Measurements from ENCODE around the gene SUN5.

Gene SUN5

GRCh38 chr20:33012327-33013189 is 8.3 kb upstream of the SUN5 start:
- DNase-seq: no peak

DNA sequence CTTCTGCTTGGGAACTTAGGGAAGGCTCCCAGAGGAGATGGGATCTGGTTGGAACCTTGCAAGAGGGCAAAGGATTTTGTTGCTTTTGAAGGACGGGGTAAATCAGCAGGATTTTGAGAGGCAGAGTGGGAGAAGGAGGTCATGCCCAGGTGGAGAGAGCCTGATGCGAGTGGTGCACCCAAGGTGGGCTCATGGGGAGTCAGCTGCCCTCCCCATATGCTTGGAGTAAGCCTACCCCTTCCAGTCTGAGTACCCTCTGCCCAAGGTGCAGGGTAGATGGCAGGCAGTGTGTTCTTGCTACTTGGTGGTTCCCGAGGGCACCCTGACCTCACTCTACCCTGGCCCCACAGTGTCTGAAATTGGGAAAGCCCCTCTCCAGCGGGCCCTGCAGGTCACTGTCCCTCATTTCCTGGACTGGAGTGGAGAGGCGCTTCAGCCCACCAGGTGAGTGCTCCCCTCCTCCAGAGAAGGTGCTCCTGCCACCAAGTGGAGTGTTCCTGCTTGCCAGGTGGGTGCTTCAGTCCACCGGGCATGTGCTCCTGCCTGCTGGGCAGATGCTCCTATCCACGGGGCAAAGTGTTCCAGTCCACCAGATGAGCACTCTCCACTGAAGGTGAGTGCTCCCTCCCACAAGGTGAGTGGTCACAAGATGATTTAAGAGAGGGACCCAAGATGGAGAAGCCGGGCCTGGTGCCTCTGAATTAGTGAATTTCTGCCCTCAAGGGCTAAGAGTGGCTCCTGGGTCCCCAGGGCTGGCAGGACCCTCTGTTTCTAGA is 6.6 kb upstream of the SUN5 start:
- no peak for DNase-seq

DNA sequence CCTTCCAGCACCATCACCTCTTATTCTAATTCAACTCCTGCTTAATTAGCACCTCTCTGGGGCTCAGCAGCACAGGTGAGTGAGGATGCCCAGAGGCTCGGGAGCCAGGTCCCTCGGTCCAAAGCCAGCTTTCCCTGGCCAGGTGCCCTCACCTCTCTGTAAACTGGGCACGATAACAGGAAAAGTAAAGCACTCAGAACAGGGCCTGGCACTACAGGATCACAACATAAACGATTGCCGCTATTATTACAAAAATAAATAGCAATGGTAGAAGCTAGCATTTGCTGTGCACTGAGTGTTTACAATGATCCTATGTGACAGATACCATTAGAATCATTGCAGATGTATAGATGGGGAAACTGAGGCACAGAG is 5.9 kb upstream of the SUN5 start:
- DNase-seq: no peak

DNA sequence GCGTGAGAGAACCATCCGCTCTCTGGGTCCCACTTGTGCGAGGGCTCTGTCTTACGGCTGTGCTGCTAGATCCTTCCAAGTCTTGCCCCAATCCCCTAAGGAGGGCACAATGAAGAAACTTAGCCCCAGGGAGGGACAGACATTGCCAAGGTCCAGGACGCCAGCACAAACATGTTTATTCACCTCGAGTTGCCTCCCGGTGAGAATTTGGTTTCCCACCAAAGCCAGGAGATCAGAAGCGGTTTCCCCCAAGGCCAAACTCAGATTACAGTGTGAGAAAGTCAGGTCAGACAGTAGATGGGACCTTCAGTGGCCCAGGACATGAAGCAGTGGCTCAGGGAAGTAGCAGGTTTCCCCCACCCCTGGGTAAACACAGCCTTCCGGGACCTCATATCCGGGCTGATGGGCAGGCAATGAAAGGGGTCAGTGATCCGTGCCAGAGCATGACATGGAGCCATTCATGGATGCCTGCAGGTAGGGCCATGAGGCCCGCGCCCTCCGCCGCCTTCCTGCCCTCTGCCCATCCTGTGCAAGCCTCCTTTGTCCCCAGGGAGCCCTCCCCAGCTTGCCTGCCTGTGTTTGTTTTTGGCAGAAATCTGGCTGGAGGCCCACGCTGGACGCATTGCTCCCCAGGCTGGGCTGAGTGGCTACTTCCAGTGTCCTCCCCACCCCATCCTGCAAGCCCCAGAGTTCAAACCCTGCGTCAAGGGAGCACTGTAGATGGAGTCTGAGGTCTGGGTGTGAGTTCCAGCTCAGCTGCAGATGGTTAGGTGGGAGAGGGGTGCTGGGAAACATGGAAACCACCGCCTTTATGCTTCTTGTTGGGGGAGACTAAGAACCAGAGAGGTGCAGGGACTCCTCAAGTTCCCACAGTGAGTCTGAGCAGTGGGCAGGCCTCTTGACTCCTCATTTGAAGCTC is 5.2 kb upstream of the SUN5 start:
- no peak for DNase-seq

DNA sequence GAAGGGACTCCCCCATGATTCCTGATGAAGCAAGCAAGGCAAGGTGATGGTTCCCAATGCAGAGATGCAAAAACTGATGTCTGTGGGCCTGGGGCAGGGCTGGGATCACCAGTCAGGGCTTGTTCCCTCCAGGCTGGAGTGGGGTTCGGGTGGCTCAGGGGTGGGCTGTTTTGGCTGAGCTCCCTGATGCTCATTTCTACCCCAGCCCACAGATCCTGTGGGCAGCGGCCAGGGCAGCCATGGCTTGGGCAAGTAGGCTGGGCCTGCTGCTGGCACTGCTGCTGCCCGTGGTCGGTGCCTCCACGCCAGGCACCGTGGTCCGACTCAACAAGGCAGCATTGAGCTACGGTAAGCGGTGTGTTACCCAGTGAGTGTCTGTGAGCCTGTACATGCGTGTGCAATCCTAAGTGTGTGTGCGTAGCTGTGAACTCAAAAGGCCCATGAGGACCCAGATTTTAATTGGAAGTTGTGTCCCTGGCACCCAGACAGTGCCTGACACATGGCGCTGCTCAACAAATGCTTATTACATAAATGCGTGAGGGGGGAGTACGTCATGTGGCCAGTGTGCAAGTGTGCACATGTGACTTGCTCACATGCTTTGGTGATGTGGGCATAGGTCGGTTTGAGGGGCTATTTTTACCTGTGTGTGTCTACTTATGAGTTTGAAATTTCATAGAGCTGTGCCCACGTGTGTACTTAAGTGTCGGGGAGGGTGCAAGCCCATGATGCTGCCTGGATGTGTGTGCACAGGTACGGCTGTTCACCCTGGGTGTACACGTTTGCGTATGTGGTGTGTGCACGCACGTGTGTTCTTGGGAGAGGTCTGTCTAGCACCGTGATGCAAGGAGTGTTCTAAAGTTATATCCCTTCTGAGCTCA is 4.3 kb upstream of the SUN5 start:
- DNase-seq: no peak

GRCh38 chr20:33007376-33008335 is 3.4 kb upstream of the SUN5 start, which contains the start of gene BPIFB2:
BPIFB2 (plus strand) TSS chr20:33007704; CDS start chr20:33008575, 871 bp downstream.
- no peak for DNase-seq

- no peak for DNase-seq
Observed at GRCh38 chr20:33006776-33007375, 2.6 kb upstream of the SUN5 start.

DNA sequence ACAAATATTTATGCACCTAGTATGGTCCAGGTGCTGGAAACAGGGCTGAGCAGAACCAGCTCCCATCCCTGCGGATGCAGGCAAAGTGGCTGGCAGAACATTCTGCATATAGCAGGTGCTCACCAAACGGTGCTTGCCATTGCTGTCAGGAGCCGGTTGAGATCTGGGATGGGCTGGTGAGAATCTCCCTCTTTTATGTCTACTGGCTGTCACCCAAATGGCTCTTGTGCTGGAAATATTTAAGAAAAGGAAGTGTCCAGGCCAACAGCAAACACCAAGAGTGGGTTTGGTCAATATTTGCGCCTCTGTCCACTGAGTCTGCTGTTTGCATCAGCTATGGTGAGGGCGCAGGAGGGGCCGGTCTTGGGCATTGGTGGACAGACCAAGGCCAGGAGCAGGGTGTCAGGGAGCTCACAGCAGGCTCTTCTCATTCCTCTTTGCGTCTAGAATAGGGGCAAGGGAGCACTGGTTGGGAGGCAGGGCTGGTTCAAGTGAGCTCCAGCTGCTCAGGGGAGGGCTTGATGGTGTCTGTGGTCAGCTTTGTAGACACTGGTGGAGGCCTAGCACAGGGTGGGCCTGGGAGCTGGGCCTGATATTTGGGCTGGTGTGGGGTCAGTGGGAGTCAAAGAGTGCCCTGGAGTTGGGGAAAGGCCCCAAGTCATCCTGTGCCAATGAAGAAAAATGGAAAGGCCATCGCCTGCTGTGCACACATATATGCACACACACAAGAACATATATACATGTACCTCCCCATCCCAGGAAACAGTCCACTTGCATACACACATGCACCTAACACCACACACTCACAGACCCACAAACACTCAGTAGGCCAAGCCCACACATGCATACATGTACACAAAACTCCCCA is 1.9 kb upstream of the SUN5 start:
- DNase-seq: no peak

DNA sequence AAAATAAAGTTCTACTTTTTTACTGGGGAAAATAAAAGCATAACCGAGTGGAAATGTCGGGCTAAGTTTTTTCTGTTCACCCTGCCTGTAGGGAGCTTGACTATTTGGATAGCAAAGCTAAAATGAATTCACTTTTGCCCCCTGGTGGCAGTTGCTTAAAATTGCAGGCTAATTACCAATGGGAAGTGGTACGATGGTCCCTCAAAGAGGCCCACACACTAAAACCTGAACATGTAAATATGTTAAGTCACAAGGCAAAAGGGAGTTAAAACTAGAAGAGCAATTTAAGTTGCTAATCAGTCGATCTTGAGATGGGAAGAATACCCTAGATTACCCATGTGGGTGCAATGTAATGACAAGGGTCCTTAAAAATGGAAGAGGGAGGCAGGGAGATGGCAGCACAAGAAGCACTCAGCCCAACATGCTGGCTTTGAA is 916 bp upstream of the SUN5 start:
- no peak for DNase-seq

DNA sequence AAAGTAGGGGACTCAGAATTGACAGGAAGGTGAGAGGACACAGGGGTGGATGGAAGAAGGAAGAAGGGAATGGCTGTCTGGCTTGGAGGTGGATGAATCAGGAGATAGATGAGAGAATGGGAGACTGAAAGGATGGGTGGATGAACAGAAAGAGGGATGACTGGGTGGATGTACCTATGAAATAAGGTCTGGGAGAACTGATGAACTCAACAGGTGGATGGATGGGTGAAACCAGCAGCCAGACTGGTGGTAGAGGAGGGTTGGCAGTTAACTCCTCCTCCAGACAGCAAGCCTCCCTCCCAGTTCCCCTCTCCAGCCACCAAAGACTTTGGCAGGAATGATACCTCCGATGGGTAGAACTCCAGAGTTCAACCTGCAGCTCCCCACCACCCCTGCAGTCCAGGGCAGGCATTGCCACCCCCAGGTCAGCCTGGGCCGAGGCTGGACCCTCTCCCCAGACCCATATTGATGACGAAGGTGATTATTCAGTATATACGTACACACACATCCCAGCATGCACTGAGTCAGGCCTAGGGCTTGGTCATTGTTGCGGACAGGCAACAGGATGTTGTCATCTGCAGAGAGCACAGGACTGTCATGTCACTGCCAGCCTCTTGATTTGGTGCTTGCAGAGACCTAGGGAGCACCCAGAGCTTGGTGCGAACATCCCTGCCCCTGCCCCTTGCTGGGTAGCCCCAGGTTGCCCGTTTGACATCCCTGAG is 2.0 kb downstream of the SUN5 start:
- DNase-seq: no peak

DNA sequence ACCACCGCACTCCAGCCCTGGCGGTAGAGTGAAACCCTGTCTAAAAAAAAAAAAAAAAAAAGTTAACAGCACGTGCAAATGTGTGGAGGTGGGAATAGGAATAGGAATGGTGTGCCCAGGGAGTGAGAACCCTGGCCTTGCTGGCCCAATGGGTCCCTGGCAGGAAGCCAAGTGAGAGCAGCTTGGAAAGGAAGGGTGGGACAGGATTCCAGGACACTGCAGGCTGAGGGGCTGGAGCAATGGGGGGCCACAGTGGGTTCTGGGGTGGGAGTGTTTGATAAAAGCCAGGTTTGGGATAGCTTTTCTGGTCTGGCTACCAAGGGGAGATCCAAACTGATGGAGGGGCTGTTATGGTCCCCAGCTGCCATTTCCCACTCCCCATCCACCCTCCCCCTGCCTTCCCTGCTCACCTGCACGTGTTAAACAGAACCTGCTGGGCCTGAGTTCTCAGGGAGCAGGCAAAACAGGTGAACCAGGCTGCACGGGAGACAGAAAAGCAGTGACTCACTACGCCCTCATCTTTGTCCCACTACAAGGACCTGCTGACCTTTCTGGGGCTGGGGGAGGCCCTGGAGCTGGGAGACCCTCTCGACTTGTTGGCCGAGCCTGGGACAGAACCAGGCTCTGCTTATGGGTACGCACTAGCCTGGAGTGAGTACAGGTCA is 3.3 kb downstream of the SUN5 start:
- no peak for DNase-seq

DNA sequence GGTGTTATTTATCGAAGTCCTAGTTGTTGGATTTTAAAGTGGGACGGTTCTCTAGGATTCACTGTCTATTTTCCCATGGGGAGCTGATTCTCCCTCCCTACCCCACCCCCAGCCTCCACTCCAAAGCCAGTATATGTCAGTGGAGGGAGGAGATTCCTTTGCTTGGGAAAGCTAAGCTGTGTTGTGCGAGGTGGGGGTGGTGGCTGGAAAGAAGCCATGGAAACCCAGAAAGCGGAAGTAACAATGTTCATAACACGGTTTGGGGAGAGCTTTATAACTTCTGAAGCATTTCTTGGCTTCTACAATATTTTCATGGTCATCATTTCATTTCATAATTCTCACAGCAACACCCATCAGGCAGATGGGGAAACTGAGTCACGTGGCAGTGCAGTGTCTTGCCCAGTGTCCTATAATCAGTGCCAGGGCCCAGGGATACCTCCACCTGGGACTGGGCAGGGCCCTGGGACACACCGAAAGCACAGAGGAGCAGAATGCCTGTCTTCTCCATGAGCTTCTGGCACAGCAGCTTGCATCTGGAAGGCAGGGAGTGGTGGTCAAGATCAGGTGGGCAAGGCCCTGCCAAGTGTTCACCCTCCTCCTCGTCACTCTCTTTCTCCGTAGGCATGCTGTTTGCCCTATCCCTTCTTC is 4.5 kb downstream of the SUN5 start:
- DNase-seq: no peak

GRCh38 chr20:32997431-32997830 is 6.8 kb downstream of the SUN5 start:
- DNase-seq: no peak

DNA sequence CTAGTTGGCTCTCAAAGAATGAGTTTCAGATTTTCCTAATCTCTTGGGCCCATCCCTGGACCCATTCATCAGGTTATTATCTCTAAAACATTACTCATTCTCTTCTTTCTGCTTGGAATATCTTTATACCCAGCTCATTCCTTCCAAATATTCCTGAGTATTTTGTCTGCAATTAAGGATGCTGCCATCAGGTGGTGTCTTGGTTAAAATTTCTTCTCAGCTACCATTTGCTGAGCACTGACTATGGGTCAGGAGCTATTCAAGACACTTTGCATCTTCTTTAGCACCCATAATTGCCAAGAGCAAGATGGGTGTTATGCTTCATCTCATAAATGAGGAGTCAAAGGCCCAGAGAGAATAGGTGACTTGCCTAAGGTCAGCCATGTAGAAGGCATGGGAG is 8.4 kb downstream of the SUN5 start:
- DNase-seq: no peak

DNA sequence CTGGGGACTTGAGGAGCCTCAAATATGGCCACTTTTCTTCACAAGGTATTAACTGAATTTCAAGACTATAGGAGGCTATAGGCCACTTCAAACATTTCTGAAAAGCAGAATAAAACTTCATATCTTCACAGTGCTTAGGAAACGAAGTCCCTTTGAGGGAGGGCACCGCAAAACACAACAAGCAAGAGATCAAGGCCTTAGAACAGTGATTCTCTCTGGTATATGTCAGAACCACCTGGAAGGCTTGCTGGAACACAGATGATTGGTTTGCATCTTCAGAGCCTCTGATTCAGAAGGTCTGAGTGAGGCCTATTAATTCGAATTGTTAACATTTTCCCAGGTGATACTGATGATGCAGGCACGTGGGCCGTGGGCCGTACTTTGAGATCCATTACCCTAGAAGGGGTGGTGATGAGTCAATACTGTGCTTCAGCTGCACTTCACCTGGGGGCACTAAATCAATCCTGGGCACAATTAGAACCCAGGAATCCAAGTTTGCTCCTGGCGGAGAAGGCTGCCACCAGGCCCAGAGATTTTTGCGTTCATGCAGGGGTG is 10.7 kb downstream of the SUN5 start:
- no peak for DNase-seq

- no peak for DNase-seq
Observed at GRCh38 chr20:32991792-32992641, 12.2 kb downstream of the SUN5 start.

All from activated T-cell treated with anti-CD3 and anti-CD28 coated beads, Interleukin-2, amount 50 U/mL, for 1 hour (primary cell).